SK-N-SH (cell line): ENCODE measurements around the gene TRIM8. TPM values are rescaled to one million over a fixed set of nuclear protein-coding genes. Genes with fewer than 3 reads are reported as not detected.

Source experiments
- CTCF ChIA-PET: fragments of 300-600, 350-600 bp; formaldehyde crosslinking; extraction: SDS; loops from one replicate; lab custom pipeline; 2021; lab: Yijun Ruan, JAX
- POLR2A ChIA-PET: fragments of 350-600 bp; sonication (Branson Sonifier 250); formaldehyde crosslinking; extraction: SDS; loops from one replicate; lab custom pipeline; 2020; ENCODE audit warnings: antibody characterized with exemption, inconsistent platforms; lab: Yijun Ruan, JAX
- DNase-seq: peaks from one replicate; pipeline ENCODE4 v3.0.0; 2012
- H2AFZ ChIP-seq: fragments of 200-600 bp; sonication (generic); 2 replicates; pipeline ENCODE4 v1.8.1; 2016; ENCODE audit warnings: antibody characterized with exemption, mild to moderate bottlenecking, low read depth
- H3F3A ChIP-seq: fragments of 200-600 bp; sonication (generic); replicated peaks from 2 replicates; pipeline ENCODE3; 2016; ENCODE audit warnings: antibody characterized with exemption, mild to moderate bottlenecking; ENCODE audit not compliant: insufficient read depth
- H3K27ac ChIP-seq, 2 experiments: fragments of 200-500 bp in 1 of 2; fragments of 200-600 bp in 1 of 2; sonication (Bioruptor generic) in 1 of 2; sonication (generic), shearing (Covaris generic) in 1 of 2; 2 replicates each; pipeline versions ENCODE4 v1.5.1 to v1.6.1; 2014 to 2016; ENCODE audit warnings: low read depth in 2 of 2, inconsistent platforms in 1 of 2, low read length in 1 of 2, mild to moderate bottlenecking in 1 of 2, mixed read lengths in 1 of 2
- H3K27me3 ChIP-seq: fragments of 200-600 bp; sonication (generic), shearing (Covaris generic); 2 replicates; pipeline ENCODE4 v1.6.1; 2016; ENCODE audit warnings: mixed run types; ENCODE audit not compliant: insufficient read depth
- H3K36me3 ChIP-seq, 2 experiments: fragments of 200-500 bp in 1 of 2; fragments of 200-600 bp in 1 of 2; sonication (Bioruptor generic) in 1 of 2; sonication (generic) in 1 of 2; replicated peaks in 1 of 2; 2 replicates each; pipeline versions ENCODE3 to v1.5.1; 2014 to 2016; ENCODE audit warnings: low read length in 1 of 2, mild to moderate bottlenecking in 1 of 2; ENCODE audit not compliant: insufficient read depth in 2 of 2, control insufficient read depth in 1 of 2
- H3K4me1 ChIP-seq, 2 experiments: fragments of 200-500 bp in 1 of 2; fragments of 200-600 bp in 1 of 2; sonication (Bioruptor generic) in 1 of 2; sonication (generic), shearing (Covaris generic) in 1 of 2; 2 replicates each; pipeline versions ENCODE4 v1.5.1 to v1.6.1; 2014 to 2016; ENCODE audit warnings: low read depth in 1 of 2, low read length in 1 of 2, mixed run types in 1 of 2; ENCODE audit not compliant: insufficient read depth in 2 of 2, control insufficient read depth in 1 of 2
- H3K4me2 ChIP-seq: fragments of 200-600 bp; sonication (generic), shearing (Covaris generic); 2 replicates; pipeline ENCODE4 v1.6.1; 2017; ENCODE audit warnings: mixed run types
- H3K4me3 ChIP-seq, 2 experiments: fragments of 200-500 bp in 1 of 2; fragments of 200-600 bp in 1 of 2; sonication (Bioruptor generic) in 1 of 2; sonication (generic), shearing (Covaris generic) in 1 of 2; 2 replicates each; pipeline versions ENCODE4 v1.5.1 to v1.8.1; 2014 to 2016; ENCODE audit warnings: low read depth in 2 of 2, inconsistent platforms in 1 of 2, low read length in 1 of 2, mild to moderate bottlenecking in 1 of 2, mixed read lengths in 1 of 2, moderate library complexity in 1 of 2
- H3K79me2 ChIP-seq: fragments of 200-600 bp; sonication (generic); 2 replicates; pipeline ENCODE4 v1.8.1; 2017; ENCODE audit warnings: mild to moderate bottlenecking; ENCODE audit not compliant: insufficient read depth
- H3K9ac ChIP-seq: fragments of 200-600 bp; sonication (generic); 2 replicates; pipeline ENCODE4 v1.6.1; 2017; ENCODE audit warnings: mixed run types
- H3K9me2 ChIP-seq: fragments of 200-600 bp; sonication (generic); 2 replicates; pipeline ENCODE4 v1.6.1; 2017; ENCODE audit warnings: mixed run types
- H3K9me3 ChIP-seq: fragments of 200-600 bp; sonication (generic); 2 replicates; pipeline ENCODE4 v1.6.1; 2017; ENCODE audit warnings: mixed run types, mild to moderate bottlenecking, moderate library complexity
- H4K20me1 ChIP-seq: fragments of 200-600 bp; sonication (generic); 2 replicates; pipeline ENCODE4 v1.6.1; 2017; ENCODE audit warnings: mild to moderate bottlenecking, mixed run types; ENCODE audit not compliant: insufficient read depth
- CHD2 ChIP-seq: fragments of 150-350 bp; IDR thresholded peaks from 2 replicates; pipeline ENCODE4 v1.6.1; 2018; ENCODE audit warnings: low read length; ENCODE audit not compliant: partially characterized antibody
- FOXJ3 ChIP-seq: sonication (generic); formaldehyde crosslinking; IDR thresholded peaks from 2 replicates; pipeline ENCODE4 v1.5.1; 2020; ENCODE audit warnings: mild to moderate bottlenecking, missing genetic modification reagents
- JUND ChIP-seq: IDR thresholded peaks from 2 replicates; pipeline ENCODE4 v1.4.0; 2012
- MEF2A ChIP-seq: IDR thresholded peaks from 2 replicates; pipeline ENCODE4 v1.4.0; 2012; ENCODE audit warnings: low read depth, borderline replicate concordance
- MXI1 ChIP-seq: IDR thresholded peaks from 2 replicates; pipeline ENCODE4 v1.6.1; 2012; ENCODE audit warnings: mild to moderate bottlenecking, low read depth, low read length, improper control_type of control experiment
- NRF1 ChIP-seq: IDR thresholded peaks from 2 replicates; pipeline ENCODE4 v1.6.1; 2012; ENCODE audit warnings: low read depth, mild to moderate bottlenecking, low read length
- POLR2AphosphoS5 ChIP-seq: IDR thresholded peaks from 2 replicates; pipeline ENCODE4 v1.6.1; 2012; ENCODE audit warnings: low read depth, low read length
- RAD21 ChIP-seq: IDR thresholded peaks from 2 replicates; pipeline ENCODE4 v1.6.1; 2012; ENCODE audit warnings: mild to moderate bottlenecking, low read length
- RFX5 ChIP-seq: IDR thresholded peaks from 2 replicates; pipeline ENCODE4 v1.6.1; 2012; ENCODE audit warnings: mild to moderate bottlenecking, improper control_type of control experiment, low read length
- RXRA ChIP-seq: IDR thresholded peaks from 2 replicates; pipeline ENCODE4 v1.4.0; 2012; ENCODE audit warnings: low read depth, mild to moderate bottlenecking, borderline replicate concordance
- SIN3A ChIP-seq: IDR thresholded peaks from 2 replicates; pipeline ENCODE4 v1.6.1; 2012; ENCODE audit warnings: low read depth, mild to moderate bottlenecking, low read length, moderate library complexity, borderline replicate concordance
- SMC3 ChIP-seq: IDR thresholded peaks from 2 replicates; pipeline ENCODE4 v1.6.1; 2012; ENCODE audit warnings: low read depth, low read length, improper control_type of control experiment
- TCF12 ChIP-seq: IDR thresholded peaks from 2 replicates; pipeline ENCODE4 v1.4.0; 2012
- YY1 ChIP-seq: IDR thresholded peaks from 2 replicates; pipeline ENCODE4 v1.4.0; 2012; ENCODE audit warnings: low read depth, mild to moderate bottlenecking
- WGBS: methylation state at CpG from one replicate; pipeline ENCODE4 v1.1.6; 2017; ENCODE audit warnings: low lambda C conversion rate; 5-methylcytosine and 5-hydroxymethylcytosine counted together
- polyA plus RNA-seq, 3 experiments: library from polyadenylated mRNA; depleted of rRNA; stranded (reverse); fragments of >200 nt; gene quantifications; 2 replicates each; pipeline ENCODE4 v1.2.3, GENCODE V29; 2012
- TF ChIP-seq, protein P1 (sequence below): IDR thresholded peaks from 2 replicates; pipeline ENCODE4 v1.4.0; 2012; ENCODE audit warnings: low read depth, borderline replicate concordance
- TF ChIP-seq, protein P2 (sequence below): IDR thresholded peaks from 2 replicates; pipeline ENCODE4; 2012
- TF ChIP-seq, protein P3 (sequence below): IDR thresholded peaks from 2 replicates; pipeline ENCODE4 v1.4.0; 2012; ENCODE audit warnings: low read depth
- TF ChIP-seq, protein P4 (sequence below): fragments of 200-600 bp; sonication (generic); IDR thresholded peaks from 2 replicates; pipeline ENCODE4 v1.6.1; 2017; ENCODE audit warnings: antibody characterized with exemption, mild to moderate bottlenecking, moderate library complexity

Gene TRIM8
- polyA plus RNA-seq, 1 of the 3 experiments (the other 2 are of a cell fraction): 108 TPM

DNA sequence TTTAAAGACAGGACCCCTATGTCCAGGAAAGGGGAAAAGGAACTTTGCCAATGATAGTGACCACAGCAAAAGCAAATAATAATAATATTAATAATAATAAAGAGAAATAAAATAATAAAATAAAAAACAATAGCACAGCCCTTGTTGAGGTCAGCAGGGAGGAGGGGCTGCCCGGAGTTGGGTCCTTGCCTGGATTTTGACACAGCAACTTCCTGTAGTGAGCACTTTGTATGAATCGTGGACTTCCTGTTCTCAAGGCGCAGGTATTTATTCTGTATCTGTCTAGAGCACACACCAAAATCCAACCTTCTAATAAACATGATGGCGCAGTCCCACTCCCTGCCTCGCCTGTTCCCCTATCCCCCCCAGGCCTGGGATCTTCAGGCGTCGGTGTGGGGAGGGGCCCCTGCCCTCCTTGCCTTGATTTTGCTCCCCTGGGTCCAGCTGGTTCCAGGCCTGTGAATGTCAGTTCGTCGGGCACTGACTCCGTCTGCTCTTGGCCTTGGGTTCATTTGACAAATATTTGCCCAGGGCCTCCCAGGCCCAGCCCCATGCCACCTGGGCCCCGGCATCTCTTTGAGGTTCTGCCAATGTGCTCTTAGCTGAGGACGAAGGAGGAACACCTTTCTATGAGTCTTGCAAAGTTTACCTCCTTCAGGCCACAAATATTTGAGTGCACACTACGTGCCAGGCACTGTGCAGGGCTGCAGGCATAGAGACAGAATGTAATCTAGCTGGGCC is 13.9 kb downstream of the TRIM8 start:
- Histone ChIP-seq H3K4me2 (no peak overlapping the region), H3K4me3 (no peak overlapping the region), H3K9ac (no peak overlapping the region), H3K9me2 (no peaks in the 10 kb centered on the region), H3K4me1 (peaks cover 0 to 15% of the 10 kb centered on the region in 2 experiments; a peak in 1 of 4 replicates), H3K36me3 (peaks cover 19 to 47% of the 10 kb centered on the region in 2 experiments), H3K27me3 (no peaks in the 10 kb centered on the region), H3F3A (peaks cover 20% of the 10 kb centered on the region), H3K9me3 (no peaks in the 10 kb centered on the region), H2AFZ (no peak overlapping the region), H3K79me2 (peaks cover 27% of the 10 kb centered on the region), H4K20me1 (peaks cover 27% of the 10 kb centered on the region), H3K27ac (no peak overlapping the region)
- ChIA-PET CTCF (interaction anchor here (1.0 to 1.5 kb wide), 4 partner anchors 8 to 13 kb away, joined by 3 to 5 read pairs (median 4); no protein-coding TSS in a partner anchor), POLR2A (interaction anchor here (0.9 kb wide), 1 partner anchor 16 kb away, joined by 3 read pairs; no protein-coding TSS in a partner anchor)
- no peak for DNase-seq
- WGBS: 76% methylated on average over 13 of the region's 13 CpGs
- TF ChIP-seq, protein P1, sequence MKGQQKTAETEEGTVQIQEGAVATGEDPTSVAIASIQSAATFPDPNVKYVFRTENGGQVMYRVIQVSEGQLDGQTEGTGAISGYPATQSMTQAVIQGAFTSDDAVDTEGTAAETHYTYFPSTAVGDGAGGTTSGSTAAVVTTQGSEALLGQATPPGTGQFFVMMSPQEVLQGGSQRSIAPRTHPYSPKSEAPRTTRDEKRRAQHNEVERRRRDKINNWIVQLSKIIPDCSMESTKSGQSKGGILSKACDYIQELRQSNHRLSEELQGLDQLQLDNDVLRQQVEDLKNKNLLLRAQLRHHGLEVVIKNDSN: no peak
- TF ChIP-seq YY1 (no peak), RAD21 (no peak), SIN3A (no peak), MXI1 (no peak), CHD2 (no peak), RFX5 (no peak), FOXJ3 (CRISPR knock-in tag) (no peak), MEF2A (no peak), TCF12 (no peak), RXRA (no peak), NRF1 (no peak), SMC3 (no peak), JUND (no peak), POLR2AphosphoS5 (no peak)
- TF ChIP-seq, protein P2, sequence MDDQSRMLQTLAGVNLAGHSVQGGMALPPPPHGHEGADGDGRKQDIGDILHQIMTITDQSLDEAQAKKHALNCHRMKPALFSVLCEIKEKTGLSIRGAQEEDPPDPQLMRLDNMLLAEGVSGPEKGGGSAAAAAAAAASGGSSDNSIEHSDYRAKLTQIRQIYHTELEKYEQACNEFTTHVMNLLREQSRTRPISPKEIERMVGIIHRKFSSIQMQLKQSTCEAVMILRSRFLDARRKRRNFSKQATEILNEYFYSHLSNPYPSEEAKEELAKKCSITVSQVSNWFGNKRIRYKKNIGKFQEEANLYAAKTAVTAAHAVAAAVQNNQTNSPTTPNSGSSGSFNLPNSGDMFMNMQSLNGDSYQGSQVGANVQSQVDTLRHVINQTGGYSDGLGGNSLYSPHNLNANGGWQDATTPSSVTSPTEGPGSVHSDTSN: no peak
- TF ChIP-seq, protein P3, sequence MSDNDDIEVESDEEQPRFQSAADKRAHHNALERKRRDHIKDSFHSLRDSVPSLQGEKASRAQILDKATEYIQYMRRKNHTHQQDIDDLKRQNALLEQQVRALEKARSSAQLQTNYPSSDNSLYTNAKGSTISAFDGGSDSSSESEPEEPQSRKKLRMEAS: no peak

DNA sequence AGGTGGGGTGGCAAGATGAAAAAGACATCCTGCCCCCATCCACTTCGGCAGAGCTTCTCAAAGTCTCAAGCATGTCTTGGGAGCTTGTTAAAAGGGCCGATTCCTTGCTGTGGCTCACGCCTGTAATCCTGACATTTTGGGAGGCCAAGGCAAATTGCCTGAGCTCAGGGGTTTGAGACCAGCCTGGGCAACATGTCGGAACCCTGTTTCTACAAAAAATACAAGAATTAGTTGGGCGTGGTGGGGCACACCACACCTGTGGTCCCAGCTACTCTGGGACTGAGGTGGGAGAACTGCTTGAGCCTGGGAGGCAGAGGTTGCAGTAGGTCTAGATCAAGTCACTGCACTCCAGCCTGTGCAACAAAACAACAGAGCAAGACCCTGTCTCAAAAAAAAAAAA is 14.5 kb downstream of the TRIM8 start:
- H3F3A ChIP-seq: peaks cover 20% of the 10 kb centered on the region
- CTCF ChIA-PET: interaction anchor here (1.0 to 1.5 kb wide), 4 partner anchors 9 to 14 kb away, joined by 3 to 5 read pairs (median 4); no protein-coding TSS in a partner anchor

More for the DNA sequence above, 14.5 kb downstream of the TRIM8 start:
- H3K27ac ChIP-seq: no peak overlapping the region
- H3K9me2 ChIP-seq: no peaks in the 10 kb centered on the region
- H3K27me3 ChIP-seq: no peaks in the 10 kb centered on the region
- H2AFZ ChIP-seq: no peak overlapping the region
- DNase-seq: no peak
- no peak overlapping the region for H3K9ac ChIP-seq
- peaks cover 21% of the 10 kb centered on the region for H4K20me1 ChIP-seq
- 71% methylated on average over 5 of the region's 5 CpGs for WGBS
- peaks cover 0 to 15% of the 10 kb centered on the region in 2 experiments; a peak in 1 of 4 replicates for H3K4me1 ChIP-seq
- POLR2A ChIA-PET: interaction anchor here (0.7 to 0.9 kb wide), 2 partner anchors 16 to 17 kb away, joined by 3 read pairs; no protein-coding TSS in a partner anchor
- H3K9me3 ChIP-seq: no peaks in the 10 kb centered on the region
- TF ChIP-seq, protein P4, sequence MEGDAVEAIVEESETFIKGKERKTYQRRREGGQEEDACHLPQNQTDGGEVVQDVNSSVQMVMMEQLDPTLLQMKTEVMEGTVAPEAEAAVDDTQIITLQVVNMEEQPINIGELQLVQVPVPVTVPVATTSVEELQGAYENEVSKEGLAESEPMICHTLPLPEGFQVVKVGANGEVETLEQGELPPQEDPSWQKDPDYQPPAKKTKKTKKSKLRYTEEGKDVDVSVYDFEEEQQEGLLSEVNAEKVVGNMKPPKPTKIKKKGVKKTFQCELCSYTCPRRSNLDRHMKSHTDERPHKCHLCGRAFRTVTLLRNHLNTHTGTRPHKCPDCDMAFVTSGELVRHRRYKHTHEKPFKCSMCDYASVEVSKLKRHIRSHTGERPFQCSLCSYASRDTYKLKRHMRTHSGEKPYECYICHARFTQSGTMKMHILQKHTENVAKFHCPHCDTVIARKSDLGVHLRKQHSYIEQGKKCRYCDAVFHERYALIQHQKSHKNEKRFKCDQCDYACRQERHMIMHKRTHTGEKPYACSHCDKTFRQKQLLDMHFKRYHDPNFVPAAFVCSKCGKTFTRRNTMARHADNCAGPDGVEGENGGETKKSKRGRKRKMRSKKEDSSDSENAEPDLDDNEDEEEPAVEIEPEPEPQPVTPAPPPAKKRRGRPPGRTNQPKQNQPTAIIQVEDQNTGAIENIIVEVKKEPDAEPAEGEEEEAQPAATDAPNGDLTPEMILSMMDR: no peak
- TF ChIP-seq RXRA: no peak
- no peak overlapping the region for H3K4me3 ChIP-seq
- H3K4me2 ChIP-seq: no peak overlapping the region
- H3K79me2 ChIP-seq: peaks cover 20% of the 10 kb centered on the region
- H3K36me3 ChIP-seq: peaks cover 14 to 41% of the 10 kb centered on the region in 2 experiments
